ENCODE results near the gene INPP5E.
"Not testable (repeated sequence)": the region's sequence is repeated elsewhere in the genome, so short reads cannot be mapped to it uniquely, and the experiment has no call there.

Gene INPP5E

GRCh38 chr9:136430588-136431234 lies 8.9 kb downstream of the INPP5E start:
- no peak for DNase-seq (ENCODE audit: low read depth in 2 of 2)

GRCh38 chr9:136429683-136430491 lies 9.8 kb downstream of the INPP5E start:
- DNase-seq (ENCODE audit: low read depth in 2 of 2), result no peak

GRCh38 chr9:136429075-136429628 lies 10.5 kb downstream of the INPP5E start:
- no peak for DNase-seq (ENCODE audit: low read depth in 2 of 2)

- DNase-seq (ENCODE audit: low read depth in 2 of 2), result no peak
Measured at GRCh38 chr9:136426787-136427186, 12.9 kb downstream of the INPP5E start.

GRCh38 chr9:136425367-136425766 lies 14.3 kb downstream of the INPP5E start:
- not testable (repeated sequence) for DNase-seq (ENCODE audit: low read depth in 2 of 2)

- DNase-seq (ENCODE audit: low read depth in 2 of 2), result no peak
Measured at GRCh38 chr9:136424750-136425362, 14.8 kb downstream of the INPP5E start.

- no peak for DNase-seq (ENCODE audit: low read depth in 2 of 2)
Measured at GRCh38 chr9:136423432-136424146, 16.1 kb downstream of the INPP5E start.

GRCh38 chr9:136422876-136423275 lies 16.8 kb downstream of the INPP5E start:
- no peak for DNase-seq (ENCODE audit: low read depth in 2 of 2)

- no peak for DNase-seq (ENCODE audit: low read depth in 2 of 2)
Measured at GRCh38 chr9:136421791-136422190, 17.9 kb downstream of the INPP5E start.

GRCh38 chr9:136419092-136419420 lies 20.6 kb downstream of the INPP5E start:
- no peak for DNase-seq (ENCODE audit: low read depth in 2 of 2)

- DNase-seq (ENCODE audit: low read depth in 2 of 2), result no peak
Measured at GRCh38 chr9:136418182-136419091, 21.2 kb downstream of the INPP5E start.

- no peak for DNase-seq (ENCODE audit: low read depth in 2 of 2)
Measured at GRCh38 chr9:136416914-136417313, 22.7 kb downstream of the INPP5E start.

GRCh38 chr9:136416427-136416826 lies 23.2 kb downstream of the INPP5E start:
- no peak for DNase-seq (ENCODE audit: low read depth in 2 of 2)

GRCh38 chr9:136412962-136413361 lies 26.7 kb downstream of the INPP5E start:
- no peak for DNase-seq (ENCODE audit: low read depth in 2 of 2)

GRCh38 chr9:136411378-136411777 lies 28.3 kb downstream of the INPP5E start:
- DNase-seq (ENCODE audit: low read depth in 2 of 2), result no peak

GRCh38 chr9:136410500-136411287 lies 29.0 kb downstream of the INPP5E start, which contains the start of the genes ENTR1 and PMPCA:
TSS of gene ENTR1 (minus strand) at chr9:136410614. CDS start at chr9:136410397, 217 bp downstream.
TSS of gene PMPCA (plus strand) at chr9:136410658. CDS start at chr9:136410669, 11 bp downstream.
- peak; percentile 97 to 98 for DNase-seq (ENCODE audit: low read depth in 2 of 2)

GRCh38 chr9:136409557-136410455 lies 29.8 kb downstream of the INPP5E start:
- DNase-seq (ENCODE audit: low read depth in 2 of 2), result no peak

GRCh38 chr9:136407911-136408310 lies 31.7 kb downstream of the INPP5E start:
- DNase-seq (ENCODE audit: low read depth in 2 of 2), result no peak

- not testable (repeated sequence) for DNase-seq (ENCODE audit: low read depth in 2 of 2)
Measured at GRCh38 chr9:136407061-136407460, 32.6 kb downstream of the INPP5E start.

Data from stimulated activated CD4-positive, alpha-beta T cell treated with anti-CD3 and anti-CD28 coated beads, Interleukin-4, amount 100 ng/mL, for 48 hours (primary cell).